Left ventricle myocardium inferior (tissue), 1 donor: Measurements from ENCODE around the gene EFNA5. TPM values are rescaled to one million over a fixed set of nuclear protein-coding genes. Genes with fewer than 3 reads are reported as not detected.

Experiments used
- DNase-seq: peaks from one replicate; pipeline ENCODE4 v3.0.0-alpha.2; 2020
- H3K27ac ChIP-seq: fragments of 200-600 bp; replicated peaks from 2 replicates; pipeline ENCODE4 v1.8.0; 2021
- H3K27me3 ChIP-seq: fragments of 200-600 bp; 2 replicates; pipeline ENCODE4 v1.8.0; 2021; ENCODE audit warnings: low read depth
- H3K36me3 ChIP-seq: fragments of 200-600 bp; 2 replicates; pipeline ENCODE4 v1.8.0; 2021
- H3K4me1 ChIP-seq: fragments of 200-600 bp; 2 replicates; pipeline ENCODE4 v1.8.0; 2021
- H3K4me3 ChIP-seq: fragments of 200-600 bp; 2 replicates; pipeline ENCODE4 v1.8.0; 2021; ENCODE audit warnings: mild to moderate bottlenecking, moderate library complexity
- H3K9me3 ChIP-seq: fragments of 200-600 bp; replicated peaks from 2 replicates; pipeline ENCODE4 v1.8.0; 2021
- intact Hi-C: fragments of 100-400 bp; cut with micrococcal nuclease; formaldehyde crosslinking; loops from one replicate; pipeline ENCODE4 v1.11.0; 2022
- total RNA-seq: library from RNA; stranded (reverse); fragmentation: NEBNext Ultra II Directional; extraction: Animal tissue kit (Norgen Biotek cat#: 25700); gene quantifications from one replicate; pipeline ENCODE4 v1.2.1, GENCODE V29; 2021
- TF ChIP-seq, protein P1 (sequence below): fragments of 200-600 bp; IDR thresholded peaks from 2 replicates; pipeline ENCODE4 v1.8.0; 2021; ENCODE audit warnings: antibody characterized with exemption, mild to moderate bottlenecking, borderline replicate concordance
- donor health status: DM: no; HTN: yes; CAD: no; lungs with severe emphysema.

The EFNA5 gene
- total RNA-seq, 1 donor from 2014 or later = 28.2 TPM

DNA sequence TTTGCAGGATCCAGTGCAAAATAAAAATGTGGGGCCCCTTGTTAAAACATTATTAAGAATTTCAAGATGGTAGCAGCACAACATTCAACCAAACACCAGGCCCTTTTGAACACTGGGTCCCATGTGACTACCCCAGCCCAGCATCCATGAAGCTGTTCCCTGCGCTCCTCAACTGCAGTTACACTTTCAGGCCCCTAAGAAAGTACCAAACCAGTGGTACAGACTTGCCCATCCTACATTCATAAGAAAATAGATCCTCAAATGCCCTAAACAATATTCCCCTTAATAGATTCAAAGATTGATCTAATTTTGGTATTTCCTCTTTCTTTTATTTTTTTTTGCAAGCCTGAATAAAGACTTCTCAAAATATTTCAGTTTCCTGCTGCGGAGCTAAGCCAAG is 201.7 kb downstream of the EFNA5 start:
- no peaks in the 10 kb centered on the region for H3K27me3 ChIP-seq
- H3K27ac ChIP-seq = peak overlapping the region; percentile 51
- no peak for DNase-seq
- TF ChIP-seq, protein P1, sequence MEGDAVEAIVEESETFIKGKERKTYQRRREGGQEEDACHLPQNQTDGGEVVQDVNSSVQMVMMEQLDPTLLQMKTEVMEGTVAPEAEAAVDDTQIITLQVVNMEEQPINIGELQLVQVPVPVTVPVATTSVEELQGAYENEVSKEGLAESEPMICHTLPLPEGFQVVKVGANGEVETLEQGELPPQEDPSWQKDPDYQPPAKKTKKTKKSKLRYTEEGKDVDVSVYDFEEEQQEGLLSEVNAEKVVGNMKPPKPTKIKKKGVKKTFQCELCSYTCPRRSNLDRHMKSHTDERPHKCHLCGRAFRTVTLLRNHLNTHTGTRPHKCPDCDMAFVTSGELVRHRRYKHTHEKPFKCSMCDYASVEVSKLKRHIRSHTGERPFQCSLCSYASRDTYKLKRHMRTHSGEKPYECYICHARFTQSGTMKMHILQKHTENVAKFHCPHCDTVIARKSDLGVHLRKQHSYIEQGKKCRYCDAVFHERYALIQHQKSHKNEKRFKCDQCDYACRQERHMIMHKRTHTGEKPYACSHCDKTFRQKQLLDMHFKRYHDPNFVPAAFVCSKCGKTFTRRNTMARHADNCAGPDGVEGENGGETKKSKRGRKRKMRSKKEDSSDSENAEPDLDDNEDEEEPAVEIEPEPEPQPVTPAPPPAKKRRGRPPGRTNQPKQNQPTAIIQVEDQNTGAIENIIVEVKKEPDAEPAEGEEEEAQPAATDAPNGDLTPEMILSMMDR = no peak
- H3K4me3 ChIP-seq = no peak overlapping the region
- peaks cover 66% of the 10 kb centered on the region for H3K4me1 ChIP-seq
- H3K36me3 ChIP-seq = no peaks in the 10 kb centered on the region
- intact Hi-C loops = no loop called here
- no peaks in the 10 kb centered on the region for H3K9me3 ChIP-seq

DNA sequence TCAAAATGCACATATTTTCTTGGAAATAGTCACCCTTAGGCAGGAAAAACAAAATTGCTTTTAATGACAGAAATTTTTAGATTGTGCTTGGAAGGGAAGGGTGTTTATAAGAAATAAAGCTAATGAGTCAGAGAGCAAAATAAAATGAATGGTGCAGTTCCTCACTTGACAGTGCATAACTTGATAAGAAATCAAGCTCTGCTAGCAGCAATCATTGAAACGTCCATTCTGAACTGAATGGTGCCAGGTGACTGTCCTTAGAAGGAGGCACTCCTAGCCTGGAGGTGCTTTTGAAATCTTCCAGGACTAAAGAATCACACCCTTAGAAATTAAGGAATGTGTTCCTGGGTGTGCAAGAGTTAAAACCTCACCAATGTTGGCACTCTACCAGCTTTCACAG is 202.5 kb downstream of the EFNA5 start:
- TF ChIP-seq, protein P1 = no peak
- Histone ChIP-seq H3K4me3 (no peak overlapping the region), H3K4me1 (peaks cover 70% of the 10 kb centered on the region), H3K27me3 (no peaks in the 10 kb centered on the region), H3K36me3 (no peaks in the 10 kb centered on the region), H3K9me3 (no peaks in the 10 kb centered on the region), H3K27ac (peak overlapping the region; percentile 51)
- intact Hi-C loops = no loop called here
- no peak for DNase-seq

DNA sequence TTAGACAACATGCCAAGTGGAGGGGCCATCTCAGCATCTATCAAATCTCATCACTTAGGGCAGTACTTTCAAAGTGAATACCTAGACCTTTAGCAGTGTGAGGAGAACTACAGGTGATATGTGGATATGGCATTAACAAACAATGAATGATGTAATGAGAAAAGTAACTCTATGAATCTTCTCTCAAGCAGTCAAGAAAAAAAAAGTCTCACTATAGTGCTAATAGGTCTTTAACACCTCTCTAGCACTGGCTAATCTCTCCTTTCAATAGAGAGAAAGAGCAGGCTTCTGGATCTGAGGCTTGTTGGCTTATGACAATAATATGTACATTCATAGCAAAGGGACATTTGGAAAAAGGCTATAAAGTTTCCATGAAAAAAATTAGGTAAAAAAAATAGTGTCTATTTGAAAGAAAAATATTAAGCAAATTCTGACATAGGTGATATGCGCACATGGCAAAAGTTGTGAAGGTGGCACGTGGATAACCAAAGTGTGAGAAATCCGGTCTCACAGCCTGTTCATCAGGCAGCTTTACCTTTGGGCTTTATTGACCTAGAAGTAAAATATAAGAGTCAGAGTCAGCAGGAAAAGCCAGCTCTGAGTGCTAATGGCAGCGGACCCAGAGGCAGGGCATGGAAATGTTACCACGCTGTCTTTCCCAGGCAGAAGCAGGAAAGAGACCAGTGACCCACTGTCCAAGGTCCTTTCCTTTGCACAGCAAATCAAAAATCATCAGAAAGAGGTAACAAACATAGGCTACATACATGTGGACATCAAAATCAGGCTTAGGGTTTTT is 203.4 kb downstream of the EFNA5 start:
- H3K27me3 ChIP-seq = no peaks in the 10 kb centered on the region
- no peak overlapping the region for H3K4me3 ChIP-seq
- no peak for DNase-seq
- H3K27ac ChIP-seq = peak overlapping the region; percentile 51
- peaks cover 70% of the 10 kb centered on the region for H3K4me1 ChIP-seq
- intact Hi-C loops = no loop called here
- TF ChIP-seq, protein P1 = no peak
- no peaks in the 10 kb centered on the region for H3K36me3 ChIP-seq
- H3K9me3 ChIP-seq = no peaks in the 10 kb centered on the region

DNA sequence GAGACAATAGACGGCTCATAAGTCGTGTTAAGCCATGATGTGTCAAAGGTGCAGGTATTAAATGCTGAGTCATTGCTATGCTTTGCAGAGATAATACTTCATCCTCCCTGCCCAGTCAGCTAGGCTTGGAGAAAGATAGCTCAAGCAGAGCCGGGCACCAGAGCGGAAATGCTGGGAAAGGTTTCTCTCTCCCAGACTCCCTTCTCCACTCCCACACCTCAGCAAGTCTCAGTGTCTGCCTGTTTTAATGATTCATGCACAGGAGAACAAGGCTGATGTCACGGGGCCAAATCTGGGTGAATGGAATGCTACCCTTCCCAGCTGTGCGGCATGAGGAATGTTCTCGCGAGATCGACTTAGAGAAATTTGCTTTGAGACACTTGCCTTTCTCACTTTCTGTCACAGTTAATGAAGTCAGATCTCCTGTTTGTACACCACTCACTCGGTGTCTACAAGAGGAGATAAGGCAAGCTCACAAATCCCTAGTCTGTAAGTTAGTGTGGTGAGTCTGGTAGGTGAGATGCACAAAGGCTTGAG is 204.4 kb downstream of the EFNA5 start:
- H3K4me3 ChIP-seq = no peak overlapping the region
- intact Hi-C loops = no loop called here
- H3K36me3 ChIP-seq = no peaks in the 10 kb centered on the region
- peaks cover 70% of the 10 kb centered on the region for H3K4me1 ChIP-seq
- no peaks in the 10 kb centered on the region for H3K9me3 ChIP-seq
- H3K27ac ChIP-seq = no peak overlapping the region
- TF ChIP-seq, protein P1 = no peak
- no peak for DNase-seq
- no peaks in the 10 kb centered on the region for H3K27me3 ChIP-seq

GRCh38 chr5:107464876-107465275 is 205.9 kb downstream of the EFNA5 start:
- H3K9me3 ChIP-seq = no peaks in the 10 kb centered on the region
- peaks cover 61% of the 10 kb centered on the region for H3K4me1 ChIP-seq
- TF ChIP-seq, protein P1 = no peak
- intact Hi-C loops = no loop called here
- no peaks in the 10 kb centered on the region for H3K36me3 ChIP-seq
- H3K27me3 ChIP-seq = no peaks in the 10 kb centered on the region
- H3K27ac ChIP-seq = no peak overlapping the region
- H3K4me3 ChIP-seq = no peak overlapping the region
- DNase-seq = no peak
